IPS DF 4.7 (cell line): Measurements from ENCODE around the gene SLC12A1.

Source experiments
- DNase-seq: peaks from one replicate; pipeline ENCODE4 v3.0.0-alpha.2; 2013; ENCODE audit warnings: low spot score; ENCODE audit errors: extremely low read depth

The SLC12A1 gene

DNA sequence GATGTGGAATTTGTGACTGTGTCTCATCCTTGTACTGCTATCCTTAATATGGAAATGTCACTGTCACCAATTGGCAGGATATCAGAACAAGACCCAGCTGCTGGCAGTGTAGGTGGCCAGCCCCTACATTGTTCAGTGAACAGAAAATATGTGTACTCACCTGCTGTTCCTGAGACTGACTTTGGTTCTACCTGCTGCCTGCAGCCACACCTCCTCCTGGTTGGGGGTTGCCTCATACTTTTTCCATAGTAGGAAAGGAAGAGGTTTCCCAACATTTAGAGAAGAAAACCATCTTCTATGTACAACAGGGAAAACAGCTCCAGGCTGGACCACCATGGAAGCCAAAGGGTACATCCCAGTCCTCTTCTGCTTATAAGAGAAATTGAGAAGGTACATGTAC, 35.9 kb downstream of the SLC12A1 start:
- DNase-seq, result no peak

DNA sequence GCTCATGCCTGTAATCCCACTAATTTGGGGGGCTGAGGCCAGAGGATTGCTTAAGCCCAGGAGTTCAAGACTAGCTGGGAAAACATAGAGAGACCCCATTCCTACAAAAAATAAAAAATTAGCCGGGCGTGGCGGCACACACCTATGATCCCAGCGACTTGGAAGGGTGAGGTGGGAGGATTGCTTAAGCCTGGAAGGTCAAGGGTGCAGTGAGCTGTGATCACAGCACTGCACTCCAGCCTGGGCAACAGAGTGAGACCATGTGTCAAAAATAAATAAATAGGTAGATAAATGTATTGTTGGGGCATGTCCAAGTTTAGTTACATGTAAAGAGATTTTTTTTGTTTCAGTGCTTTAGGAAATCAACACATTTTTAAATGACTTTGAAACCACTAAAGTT, 36.4 kb downstream of the SLC12A1 start:
- DNase-seq, result no peak

DNA sequence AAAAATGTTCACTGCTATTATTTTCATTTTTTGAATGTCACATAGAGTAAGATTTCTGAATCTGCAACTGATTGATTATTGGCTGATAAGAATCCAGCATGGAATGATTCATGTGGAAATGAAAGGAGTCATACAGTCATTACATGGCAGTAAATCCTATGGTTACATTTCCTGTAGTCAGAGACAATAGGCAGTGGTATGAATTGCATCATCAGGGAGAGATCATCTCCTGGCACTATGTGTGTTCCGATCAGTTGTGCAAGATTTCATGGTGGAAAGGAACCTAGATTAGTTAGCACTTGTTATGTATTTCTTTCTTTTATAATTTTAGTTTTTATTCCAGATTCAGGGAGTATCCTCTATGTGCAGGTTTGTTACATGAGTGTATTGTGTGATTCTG, 38.8 kb downstream of the SLC12A1 start:
- no peak for DNase-seq

DNA sequence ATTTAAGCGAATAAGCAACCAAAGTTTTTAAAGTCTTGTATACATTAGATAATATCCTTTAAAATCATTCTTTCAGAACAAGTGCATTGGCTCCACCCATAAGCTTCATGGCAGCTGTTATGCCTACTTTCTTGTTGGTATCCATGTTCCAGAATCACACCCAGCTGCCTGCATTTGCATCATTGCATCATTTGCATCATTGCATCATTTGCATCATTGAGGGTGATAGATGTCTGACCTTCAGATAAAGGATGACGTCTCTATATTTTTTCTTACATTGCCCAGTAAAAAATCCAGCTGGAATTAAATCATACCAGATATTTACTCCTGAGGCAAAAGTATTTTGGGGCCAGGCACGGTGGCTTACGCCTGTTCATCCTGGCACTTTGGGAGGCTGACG, 42.3 kb downstream of the SLC12A1 start:
- DNase-seq, result no peak

DNA sequence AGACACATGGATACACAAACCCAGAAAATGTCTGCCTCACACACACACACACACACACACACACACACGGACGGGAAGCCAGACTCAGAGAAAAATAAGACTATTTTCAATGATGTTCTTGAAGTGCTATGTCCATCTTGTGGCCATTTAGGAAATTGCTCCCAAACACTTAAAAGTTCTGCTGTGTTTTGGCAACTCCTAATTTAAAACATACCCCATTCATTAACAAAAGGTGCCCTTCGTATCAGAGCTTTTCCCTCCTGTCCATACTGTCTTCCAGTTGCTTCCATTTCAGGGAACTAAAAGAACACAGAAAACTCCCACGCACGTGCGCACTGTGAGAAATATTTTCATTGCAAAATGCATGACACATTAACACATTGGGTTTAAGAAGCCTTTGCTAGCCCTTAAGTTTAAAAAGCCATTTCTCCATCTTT, 44.6 kb downstream of the SLC12A1 start:
- DNase-seq, result peak; percentile 60

DNA sequence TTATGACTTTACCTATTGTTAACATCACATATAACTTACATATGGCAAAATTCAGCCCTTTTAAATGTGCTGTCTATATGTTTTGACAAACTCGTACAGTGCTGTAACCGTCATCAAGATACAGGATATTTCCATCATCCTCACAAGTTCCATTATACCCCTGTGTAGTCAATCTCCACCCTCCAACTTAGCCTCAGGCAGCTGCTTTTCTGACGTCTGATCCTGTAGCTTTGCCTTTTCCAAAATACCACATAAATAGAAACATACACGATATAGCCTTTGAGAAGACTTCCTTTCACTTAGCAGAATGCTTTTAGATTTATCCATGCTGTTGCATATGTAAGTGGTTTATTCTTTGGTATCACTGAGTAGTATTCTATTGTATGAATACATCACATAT, 47.1 kb downstream of the SLC12A1 start:
- DNase-seq, result no peak

DNA sequence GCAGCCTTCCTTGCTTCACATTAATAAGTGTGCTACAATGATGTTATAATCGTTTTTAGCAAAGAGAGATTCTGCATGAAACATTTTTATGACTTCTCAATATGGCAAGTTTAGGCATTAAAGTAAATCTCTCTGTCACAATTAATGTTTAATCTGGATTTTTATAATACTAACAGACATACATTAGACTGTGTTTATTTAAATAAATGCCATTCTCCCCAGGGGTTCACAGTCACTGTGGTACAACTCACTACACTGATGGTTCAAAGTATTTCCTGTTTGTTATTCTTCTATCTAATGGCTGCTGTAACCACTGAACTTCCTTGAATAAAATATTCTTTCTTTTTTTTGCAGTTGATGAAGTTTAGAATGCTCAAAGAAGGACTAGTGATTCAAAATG, 59.0 kb downstream of the SLC12A1 start:
- no peak for DNase-seq

DNA sequence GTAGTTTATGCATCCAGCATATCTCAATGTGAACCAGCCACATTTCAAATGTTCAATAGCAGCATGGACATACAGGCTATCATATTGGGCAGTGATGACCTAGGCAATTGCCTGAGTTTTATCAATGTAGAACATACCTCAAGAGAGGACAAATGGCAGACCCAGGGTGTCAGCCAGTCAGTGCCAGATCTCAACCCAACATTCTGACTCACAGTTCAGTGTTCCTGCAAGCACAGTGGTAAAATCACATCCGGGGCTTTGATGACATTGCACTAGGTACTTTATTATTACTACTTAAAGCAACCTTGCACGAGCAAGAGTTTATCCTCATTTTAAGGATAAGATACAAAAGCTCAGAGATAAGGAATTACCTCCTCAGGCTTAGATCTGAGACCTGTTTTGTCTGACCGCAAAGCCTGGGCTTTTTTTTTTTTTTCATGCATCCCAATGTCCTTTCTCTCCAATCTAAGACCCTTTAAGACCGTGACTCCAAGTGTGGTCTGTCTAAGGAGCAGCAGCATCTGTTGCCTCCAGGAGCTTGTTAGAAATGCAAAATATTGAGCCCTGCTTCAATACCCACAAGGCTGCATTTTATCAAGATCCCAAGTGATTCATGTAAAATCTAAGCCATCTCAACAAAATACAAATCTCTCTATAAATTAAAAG, 60.1 kb downstream of the SLC12A1 start:
- DNase-seq, result no peak

DNA sequence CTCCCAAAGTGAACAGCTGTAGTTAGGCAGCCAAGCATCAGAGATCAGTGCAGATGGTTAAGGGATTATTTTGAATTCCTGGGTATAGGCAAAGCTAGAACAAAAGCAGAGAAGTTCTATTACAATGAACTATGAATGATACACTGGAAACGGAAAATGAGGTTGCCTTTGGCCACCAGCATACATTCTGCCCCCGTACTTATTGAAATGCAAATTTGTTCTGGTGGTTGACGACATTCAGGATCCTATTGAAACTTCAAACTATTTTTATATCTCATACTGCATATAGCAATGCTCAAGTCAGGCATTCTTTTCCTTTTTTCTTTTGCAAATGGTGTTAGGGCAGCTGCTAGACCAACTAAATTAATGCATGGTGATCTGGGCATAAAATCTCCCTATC, 61.7 kb downstream of the SLC12A1 start:
- no peak for DNase-seq

DNA sequence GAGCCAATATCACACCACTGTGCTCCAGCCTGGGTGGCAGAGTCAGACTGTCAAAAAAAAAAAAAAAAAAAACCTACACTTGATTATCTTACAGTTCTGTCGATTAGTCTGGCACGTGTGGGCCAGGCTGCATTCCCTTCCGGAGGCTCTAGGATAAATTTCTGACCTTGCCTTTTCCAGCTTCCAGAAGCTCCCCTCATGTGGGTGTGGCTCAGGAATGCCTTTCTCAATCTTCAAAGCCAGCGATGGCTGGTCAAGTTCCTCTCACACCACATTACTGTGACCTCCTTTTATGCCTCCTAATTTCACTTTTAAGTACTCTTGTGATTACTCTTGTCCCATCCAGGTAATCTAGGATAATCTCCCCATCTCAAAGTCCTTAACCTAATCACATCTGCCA, 66.9 kb downstream of the SLC12A1 start:
- no peak for DNase-seq

DNA sequence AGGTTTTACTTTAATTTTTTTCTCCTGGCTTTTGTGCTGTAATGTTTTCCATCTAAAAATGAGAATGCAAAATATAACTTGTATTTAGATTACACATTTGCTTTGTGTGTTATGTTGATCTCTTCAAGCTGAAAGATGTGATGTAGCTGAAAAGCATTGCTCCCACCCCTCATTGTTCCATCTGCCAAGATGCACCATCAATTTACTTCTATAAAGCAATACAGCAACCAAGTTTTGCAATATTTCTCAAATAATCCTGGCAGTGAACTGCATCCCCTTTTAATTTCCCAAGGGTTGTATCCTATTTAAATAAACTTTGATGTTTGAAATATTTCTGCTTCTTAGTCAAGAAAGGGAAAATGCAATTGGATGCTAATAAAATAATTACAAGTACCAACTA, 72.6 kb downstream of the SLC12A1 start:
- DNase-seq, result no peak

DNA sequence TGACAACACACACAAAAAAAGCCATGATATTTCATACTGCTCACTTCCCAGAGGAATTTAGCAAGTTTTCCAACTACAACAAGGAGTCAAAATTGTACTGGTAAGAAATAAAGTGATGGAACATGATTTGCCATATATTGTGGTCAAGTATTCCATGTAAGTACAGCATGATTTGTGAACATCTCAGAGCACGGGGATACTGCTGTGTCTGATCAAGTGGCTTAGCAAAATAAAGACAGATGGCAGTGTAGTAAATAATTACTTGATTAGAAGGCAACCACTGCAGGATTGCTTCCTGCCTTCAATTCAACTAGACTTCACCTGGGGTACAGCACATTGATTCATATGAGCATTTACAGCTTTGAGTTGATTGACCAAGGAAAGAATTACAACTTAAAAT, 73.5 kb downstream of the SLC12A1 start:
- no peak for DNase-seq

DNA sequence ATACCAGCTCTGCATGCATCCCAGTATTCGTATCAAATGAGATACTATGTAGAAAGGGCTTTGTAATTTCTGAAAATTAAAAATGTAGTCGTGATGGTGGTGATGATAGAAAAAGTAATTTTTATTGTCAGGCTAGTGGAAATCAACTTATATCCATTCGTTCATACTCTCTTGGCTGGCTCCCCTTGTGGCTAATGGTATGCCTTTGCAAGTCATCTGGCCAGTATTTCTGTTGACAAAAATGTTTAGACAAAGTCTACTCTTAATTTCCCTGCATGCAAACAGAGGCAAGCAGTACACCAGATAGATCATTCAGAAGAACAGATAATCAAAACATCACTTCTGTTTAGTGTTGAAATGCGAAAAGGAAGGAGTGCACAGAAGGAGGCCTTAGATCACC, 75.6 kb downstream of the SLC12A1 start:
- DNase-seq, result no peak

DNA sequence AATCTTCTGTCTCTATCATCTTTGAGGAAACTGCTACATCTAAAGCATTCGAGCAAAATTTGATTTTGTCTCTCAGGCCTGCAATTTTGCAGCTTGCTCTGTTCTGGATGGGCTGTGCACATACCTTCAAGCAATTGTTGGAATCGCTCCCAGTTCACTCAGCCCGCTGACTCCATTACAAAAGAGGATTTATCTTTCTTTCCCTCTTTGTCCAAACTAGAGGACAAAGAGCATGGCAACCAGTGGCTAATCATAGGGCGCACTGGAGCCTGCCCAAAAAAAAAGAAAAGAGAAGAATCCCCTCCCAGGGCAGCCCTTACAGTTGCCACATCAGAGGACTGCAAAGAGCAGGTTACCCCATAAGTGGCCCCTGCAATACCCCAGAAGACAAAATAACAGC, 76.1 kb downstream of the SLC12A1 start:
- no peak for DNase-seq

DNA sequence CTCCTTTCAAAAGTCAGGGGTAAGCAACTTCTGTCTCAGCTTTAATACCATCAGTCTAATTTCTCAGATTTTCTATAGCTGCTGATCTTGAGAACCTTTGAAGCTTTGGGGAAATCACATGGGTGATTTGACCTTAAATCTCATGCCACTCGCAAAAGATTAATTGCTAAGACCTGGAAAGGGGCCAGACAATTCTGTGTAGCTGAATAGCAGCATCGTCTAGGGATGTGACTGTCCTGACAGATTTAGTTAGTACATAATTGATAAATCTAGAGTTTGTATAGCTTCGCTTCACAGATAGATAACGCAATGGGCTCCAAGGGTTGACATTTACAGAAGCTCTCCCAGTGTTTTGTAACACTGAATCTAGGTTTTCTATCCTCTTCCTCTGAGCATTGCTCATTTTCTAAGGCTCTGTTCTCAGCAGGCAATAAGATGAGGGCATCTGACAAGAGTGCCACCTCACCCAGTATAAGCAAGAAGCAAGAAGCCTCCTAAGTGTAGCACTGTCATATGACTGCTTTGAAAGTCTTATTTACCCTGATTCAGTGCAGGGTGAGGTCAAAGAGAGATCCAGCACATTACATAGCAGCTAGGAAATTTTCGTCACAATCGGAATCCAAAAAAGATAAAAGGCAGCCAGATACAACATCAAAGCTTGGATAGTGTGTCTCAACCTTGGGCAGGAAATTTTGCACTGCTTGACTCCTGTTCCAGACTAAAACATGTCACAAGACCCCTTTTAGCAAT, 77.5 kb downstream of the SLC12A1 start:
- DNase-seq, result no peak

DNA sequence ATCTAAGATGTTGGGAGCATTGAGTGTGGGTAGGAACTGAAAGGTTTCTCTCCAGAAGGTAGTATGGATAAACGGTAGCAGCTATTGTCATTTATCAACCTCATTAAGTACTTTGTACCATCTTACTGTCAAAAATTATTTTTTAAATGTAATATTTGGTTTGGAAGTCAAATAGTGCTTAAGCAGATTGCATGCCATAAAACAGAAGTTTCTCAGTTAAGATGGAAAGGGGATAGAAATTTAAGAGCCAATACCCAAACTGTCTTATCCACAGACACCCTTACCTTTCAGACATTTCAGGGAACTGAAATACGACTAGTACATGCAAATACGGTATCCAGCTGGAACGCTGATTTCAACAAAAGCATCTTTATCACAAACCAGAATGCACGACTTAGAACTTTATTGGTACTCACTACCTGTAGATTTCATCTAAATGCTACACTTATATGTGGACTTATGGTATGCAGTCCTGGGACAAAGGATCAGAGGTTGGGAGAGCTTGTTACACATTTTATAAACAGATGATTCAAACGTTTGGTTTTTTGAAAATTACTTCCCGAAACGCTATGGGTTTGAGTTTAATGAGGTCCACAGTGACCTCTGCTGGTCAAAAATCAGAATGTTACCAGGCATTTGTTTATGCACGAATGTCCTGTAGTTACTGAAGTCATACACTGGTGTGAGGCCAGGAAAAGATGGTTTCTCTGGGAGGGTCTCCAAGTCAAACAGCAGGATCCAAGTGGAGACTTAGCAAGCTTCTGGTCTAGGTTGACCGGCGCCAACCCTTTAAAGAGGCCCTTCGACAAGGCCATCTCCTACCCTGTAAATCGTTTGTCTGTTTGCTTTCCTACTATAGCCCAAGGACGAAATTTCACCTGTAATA, 79.5 kb downstream of the SLC12A1 start:
- no peak for DNase-seq

DNA sequence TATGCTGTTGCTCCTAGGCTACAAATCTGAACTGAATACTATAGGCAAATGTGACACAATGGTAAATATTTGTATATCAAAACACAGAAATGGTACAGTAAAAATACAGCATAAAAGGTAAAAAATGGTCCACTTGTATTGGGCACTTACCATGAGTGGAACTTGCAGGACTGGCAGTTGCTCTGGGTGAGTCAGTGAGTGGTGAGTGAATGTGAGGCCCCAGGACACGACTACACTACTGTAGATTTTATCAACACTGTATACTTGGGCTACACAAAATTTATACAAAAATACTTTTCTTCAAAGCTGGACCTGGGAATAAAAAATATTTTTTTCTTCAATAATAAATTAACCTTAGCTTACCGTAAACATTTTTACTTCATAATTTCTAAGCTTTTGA, 83.5 kb downstream of the SLC12A1 start:
- no peak for DNase-seq

DNA sequence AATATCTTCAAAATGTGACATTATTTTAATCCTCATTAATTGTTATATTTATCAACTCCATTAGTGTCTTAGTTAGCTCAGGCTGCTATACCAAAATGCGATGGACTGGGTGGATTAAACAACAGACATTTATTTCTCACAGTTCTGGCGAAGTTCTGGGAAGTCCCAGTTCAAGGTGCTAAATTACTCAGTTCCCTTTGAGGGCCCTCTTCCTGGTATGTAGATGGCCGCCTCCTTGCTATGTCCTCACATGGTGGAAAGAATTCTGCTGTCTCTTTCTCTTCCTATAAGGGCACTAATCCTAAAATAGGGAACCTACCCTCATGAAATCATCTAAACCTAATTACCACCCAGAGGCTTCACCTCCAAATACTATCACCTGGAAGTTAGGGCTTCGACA, 86.4 kb downstream of the SLC12A1 start:
- DNase-seq, result no peak

DNA sequence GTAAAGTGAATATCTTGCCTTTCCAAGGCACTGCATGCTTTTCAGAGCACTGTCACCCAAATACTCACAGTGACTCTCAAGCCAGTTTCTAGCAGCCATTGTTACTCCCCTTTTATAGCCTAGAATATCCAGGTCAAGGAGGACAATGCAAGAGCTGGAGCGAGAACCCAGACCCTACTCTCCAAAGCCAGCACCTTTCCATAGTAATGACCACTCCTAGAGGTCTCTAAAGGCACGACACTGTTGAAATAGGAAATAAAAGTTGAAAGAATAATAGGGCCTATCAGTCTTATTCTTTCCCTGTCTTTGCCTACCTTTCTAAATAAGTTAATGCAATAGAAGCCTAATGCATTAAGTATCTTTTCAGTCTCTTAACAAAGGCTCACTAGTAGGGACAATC, 91.6 kb downstream of the SLC12A1 start:
- no peak for DNase-seq

DNA sequence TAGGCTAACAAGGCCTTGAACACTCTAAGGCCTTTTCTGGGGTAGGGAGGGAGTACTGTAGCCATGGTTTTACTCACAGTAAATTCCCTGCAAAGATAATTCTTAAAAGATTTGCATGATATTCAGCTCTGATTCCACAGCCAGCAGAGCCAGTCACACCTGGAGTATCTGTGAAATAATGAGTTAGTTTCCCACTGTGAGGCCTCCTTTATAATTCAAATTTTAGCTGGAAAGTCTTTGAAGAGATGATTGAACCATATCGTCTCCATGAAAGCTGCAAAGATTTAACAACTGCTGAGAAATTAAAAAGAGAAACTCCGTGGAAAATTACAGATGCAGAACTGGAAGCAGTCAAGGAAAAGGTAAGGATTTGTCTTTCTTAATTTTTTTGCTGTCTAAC, 92.8 kb downstream of the SLC12A1 start:
- DNase-seq, result no peak

DNA sequence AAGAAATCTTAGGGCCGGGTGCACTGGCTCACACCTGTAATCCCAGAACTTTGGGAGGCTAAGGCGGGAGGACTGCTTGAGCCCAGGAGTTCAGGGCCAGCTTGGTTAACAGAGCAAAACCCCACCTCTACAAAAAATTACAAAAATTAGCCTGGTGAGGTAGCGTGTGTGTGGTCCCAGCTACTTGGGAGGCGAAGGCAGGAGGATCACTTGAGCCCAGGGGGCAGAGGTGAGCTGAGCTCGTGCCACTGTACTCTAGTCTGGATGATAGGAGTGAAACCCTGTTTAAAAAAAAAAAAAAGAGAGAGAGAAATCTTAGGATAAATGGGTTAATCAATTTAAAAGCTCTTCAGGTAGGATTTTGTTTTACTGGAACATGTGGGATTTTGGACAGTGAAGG, 93.9 kb downstream of the SLC12A1 start:
- DNase-seq, result no peak

DNA sequence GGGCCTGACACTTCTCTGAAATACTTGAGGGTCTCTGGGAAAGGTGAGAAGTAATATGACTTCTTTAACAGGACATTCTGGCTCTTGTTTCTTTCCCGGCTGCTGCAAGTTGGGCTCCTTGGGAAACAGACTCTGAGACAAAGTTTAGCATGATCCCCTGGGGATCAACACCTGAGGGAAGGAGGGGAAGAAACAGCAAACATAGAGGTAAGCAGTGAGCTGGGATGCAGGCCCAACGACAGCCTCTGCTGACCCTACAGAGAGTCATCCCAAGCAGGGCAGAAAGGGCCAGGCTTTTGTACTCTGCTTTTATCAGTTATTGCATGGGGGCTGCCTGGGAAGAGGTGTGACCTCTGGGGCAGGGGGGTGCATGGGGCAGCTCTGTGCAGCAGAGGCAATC, 98.3 kb downstream of the SLC12A1 start:
- no peak for DNase-seq
